Retina (tissue), 1 donor: ENCODE measurements around the gene TOMM7.
"Not testable (repeated sequence)": the region's sequence is repeated elsewhere in the genome, so short reads cannot be mapped to it uniquely, and the experiment has no call there.

Experiments
- DNase-seq: peaks from one replicate; pipeline ENCODE4 v3.0.0-alpha.2; 2016

TOMM7 gene

DNA sequence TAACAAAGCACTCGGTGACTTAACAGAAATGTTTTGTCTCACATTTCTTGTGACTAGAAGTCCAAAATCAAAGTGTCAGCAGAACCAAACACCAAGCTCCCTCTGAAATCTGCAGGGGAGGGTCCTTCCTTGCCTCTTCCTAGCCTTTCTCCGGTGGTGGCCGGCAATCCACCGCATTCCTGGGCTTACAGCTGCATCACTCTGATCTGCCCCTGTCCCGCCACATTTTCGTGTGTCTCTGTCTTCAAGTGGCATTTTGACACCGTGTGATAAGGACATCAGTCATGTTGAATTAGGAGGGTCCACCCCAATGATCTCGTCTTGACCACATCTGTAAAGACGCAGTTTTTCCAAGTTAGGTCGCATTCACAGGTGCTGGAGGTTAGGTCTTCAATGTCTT is 30.5 kb upstream of the TOMM7 start:
- no peak for DNase-seq

DNA sequence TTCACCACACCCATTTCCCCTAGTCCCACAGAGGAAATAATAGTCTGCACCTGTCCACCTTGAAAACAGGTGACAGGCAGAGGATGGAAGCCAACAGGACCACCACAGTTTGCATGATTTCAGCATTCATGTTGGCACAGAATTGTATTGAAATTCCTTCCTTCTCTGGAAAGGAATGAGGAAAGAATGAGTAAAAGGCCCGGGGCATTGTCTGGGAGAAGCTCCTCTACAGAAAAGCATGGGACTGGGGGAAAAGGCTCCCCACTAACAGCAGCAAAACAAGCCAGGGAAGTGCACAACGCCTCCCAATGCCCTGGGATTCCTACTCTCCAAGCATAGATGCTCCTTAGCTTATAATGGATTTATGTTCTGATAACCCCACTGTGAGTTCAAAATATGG is 28.5 kb upstream of the TOMM7 start:
- no peak for DNase-seq

DNA sequence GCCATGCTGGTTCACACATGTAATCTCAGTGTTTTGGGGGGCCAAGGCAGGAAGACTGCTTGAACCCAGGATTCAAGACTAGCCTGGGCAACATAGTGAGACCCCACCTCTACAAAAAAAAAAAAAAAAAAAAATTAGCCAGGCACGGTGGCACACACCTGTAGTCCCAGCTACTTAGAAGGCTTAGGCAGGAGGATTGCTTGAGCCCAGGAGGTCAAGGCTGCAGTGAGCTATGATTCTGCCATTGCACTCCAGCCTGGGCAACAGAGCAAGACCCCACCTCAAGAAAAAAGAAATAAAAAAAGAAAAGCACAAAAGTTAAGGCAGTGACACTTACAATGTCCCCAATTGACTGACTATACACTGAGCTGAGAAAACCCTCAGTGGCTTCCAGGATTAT is 27.7 kb upstream of the TOMM7 start:
- not testable (repeated sequence) for DNase-seq

DNA sequence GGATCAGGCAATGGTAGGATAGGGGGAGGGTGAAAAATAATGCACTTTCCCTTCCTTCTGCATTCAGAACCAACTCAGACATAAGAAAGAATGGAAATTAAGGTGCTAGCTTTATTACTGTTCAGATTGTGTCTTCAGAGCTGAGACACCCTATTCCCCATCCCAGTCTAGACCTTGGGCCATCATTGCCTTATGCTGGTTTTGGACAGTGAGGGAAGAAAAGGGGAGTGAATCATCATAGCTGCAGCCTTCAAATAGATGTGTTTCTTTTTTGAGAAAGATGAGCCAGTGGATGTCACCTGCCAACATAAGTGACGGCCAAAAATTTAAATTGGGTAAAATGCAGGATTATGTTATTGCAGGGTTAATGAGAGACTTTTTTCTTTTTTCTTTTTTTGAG is 27.0 kb upstream of the TOMM7 start:
- DNase-seq, result no peak

DNA sequence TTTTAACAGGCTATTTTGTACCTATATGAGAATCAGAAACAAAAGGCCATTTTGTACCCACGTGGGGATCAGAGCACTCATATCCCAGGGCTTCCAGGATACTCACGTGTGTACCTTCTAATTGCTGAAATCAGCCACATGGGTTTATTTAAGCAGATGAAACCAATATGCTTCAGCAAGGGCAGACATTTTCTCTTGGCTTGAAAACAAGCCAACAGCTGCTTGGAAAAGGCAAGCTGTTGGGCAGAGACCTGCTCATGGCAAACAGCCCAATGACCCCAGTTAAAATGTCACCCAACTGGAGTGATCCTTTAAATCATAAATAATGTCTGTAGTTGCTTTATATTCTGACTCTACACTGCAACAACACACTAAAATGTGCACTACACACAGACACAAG is 26.5 kb upstream of the TOMM7 start:
- DNase-seq, result no peak

GRCh38 chr7:22846961-22847360 is 24.3 kb upstream of the TOMM7 start:
- no peak for DNase-seq

DNA sequence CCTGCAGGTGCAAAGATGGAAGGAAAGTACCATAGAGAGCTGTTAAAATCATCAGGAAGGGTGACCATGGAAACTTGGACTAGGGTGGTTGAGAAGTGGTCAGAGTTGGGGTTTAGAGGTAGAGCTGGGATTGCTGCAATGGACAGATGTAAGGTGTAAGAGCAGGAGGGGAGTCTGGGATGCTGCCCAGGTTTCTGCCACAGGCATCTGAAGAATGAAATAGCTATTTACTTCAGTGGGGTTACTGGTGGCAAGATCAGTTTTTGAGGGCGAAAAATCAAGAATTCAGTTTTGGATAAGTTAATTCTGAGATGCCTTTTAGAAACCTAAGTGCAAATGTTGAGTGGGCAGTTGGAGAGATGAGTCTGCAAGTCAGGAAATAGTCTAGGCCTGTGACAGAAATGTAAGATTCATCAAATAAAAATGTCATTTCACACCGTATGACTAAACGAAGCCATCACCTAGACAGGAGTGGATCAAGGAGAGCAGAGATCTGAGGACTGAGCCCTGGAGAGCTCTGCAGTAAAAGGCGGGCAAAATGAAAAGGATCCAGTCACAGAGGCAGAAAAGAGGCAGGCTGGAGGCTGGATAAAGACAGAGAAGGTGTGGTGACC is 22.7 kb upstream of the TOMM7 start:
- DNase-seq, result no peak

GRCh38 chr7:22843681-22844309 is 21.1 kb upstream of the TOMM7 start:
- no peak for DNase-seq

GRCh38 chr7:22842973-22843372 is 20.3 kb upstream of the TOMM7 start:
- DNase-seq, result no peak

GRCh38 chr7:22842383-22842941 is 19.8 kb upstream of the TOMM7 start:
- DNase-seq, result no peak

- no peak for DNase-seq
Measured at GRCh38 chr7:22841954-22842353, 19.3 kb upstream of the TOMM7 start.

GRCh38 chr7:22837308-22837707 is 14.7 kb upstream of the TOMM7 start:
- no peak for DNase-seq

- not testable (repeated sequence) for DNase-seq
Measured at GRCh38 chr7:22836506-22836905, 13.9 kb upstream of the TOMM7 start.

DNA sequence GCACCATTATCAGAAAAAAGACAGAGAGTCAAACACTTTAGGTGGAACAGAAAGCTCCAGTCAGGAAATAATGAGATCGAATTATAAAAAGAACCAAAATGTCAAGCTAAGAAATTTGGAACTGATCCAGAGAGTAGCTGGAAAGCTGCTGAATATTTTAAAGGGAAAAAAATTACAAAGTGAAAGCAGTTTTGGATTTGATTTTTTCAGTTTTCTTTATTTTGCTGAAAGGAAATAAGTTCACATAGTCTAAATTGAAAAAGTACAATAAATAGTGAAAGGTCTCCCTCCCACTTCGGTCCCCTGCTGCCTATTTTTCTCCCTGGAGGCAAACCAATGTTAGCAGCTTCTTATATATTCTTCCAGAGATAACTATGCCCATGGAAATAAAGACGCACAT is 11.3 kb upstream of the TOMM7 start:
- DNase-seq, result no peak

GRCh38 chr7:22833113-22833855 is 10.6 kb upstream of the TOMM7 start:
- DNase-seq, result no peak

- DNase-seq, result no peak
Measured at GRCh38 chr7:22832401-22832800, 9.8 kb upstream of the TOMM7 start.

DNA sequence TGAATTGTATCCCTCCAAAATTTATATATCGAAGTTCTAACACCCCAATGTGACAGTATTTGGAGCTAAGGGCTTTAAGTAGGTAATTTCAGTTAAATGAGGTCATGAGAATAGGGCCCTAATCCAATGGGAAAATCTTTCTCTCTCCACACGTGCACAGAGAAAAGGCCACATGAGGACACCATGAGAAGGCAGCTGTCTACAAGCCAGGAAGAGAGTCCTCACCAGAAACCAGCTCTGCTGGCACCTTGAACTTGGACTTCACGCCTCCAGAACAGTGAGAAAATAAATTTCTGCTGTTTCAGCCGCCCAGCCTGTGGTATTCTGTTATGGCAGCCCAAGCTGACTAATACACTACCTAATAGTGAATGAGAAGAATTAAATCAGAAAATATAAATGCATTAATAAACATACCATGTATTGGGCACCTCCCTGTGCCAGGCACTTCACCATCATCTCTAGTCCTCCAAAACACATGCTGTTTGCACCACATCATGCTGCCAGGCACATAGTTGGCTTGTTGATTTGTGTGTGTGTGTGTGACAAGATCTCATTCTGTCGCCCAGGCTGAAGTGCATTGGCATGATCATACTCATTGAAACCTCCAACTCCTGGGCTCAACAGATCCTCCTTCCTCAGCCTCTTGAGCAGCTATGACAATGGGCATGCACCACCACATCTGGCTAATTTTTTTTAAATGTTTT is 9.1 kb upstream of the TOMM7 start:
- DNase-seq, result no peak

DNA sequence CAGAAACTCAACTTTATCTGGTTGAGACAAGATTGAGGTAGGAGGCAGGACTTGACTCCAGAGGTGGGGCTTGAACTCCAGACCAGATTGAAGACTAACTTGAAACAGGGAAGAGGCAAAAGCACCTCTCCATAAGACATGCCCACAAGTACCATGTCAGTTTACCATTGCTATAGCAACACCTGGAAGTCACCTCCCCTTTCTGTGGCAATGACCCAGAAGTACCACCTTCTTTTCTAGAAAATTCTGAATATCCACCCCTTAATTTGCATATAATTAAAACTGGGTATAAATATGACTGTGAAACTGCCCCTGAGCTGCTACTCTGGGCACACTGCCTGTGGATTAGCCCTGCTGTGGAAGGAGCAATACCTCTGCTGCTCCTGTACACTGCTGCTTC is 4.9 kb upstream of the TOMM7 start:
- no peak for DNase-seq

GRCh38 chr7:22826593-22826992 is 3.9 kb upstream of the TOMM7 start:
- no peak for DNase-seq

GRCh38 chr7:22824760-22825159 is 2.1 kb upstream of the TOMM7 start:
- DNase-seq, result no peak

GRCh38 chr7:22823142-22823497 is 471 bp upstream of the TOMM7 start:
- DNase-seq, result no peak

GRCh38 chr7:22821702-22822485 is 755 bp downstream of the TOMM7 start:
- peak; percentile 39 for DNase-seq

GRCh38 chr7:22819476-22819875 is 3.2 kb downstream of the TOMM7 start:
- DNase-seq, result no peak
